Tongue (tissue), 2 donors: ENCODE data around the gene PELI1. TPM values are rescaled to one million over a fixed set of nuclear protein-coding genes. Genes with fewer than 3 reads are reported as not detected.

Experiments used
- DNase-seq: peaks from one replicate; pipeline ENCODE4 v3.0.0-alpha.2; 2015
- total RNA-seq: library from RNA; depleted of rRNA; stranded (reverse); fragments of >200 nt; gene quantifications from one replicate; pipeline ENCODE4 v1.2.3, GENCODE V29; 2014

Gene PELI1, protein sequence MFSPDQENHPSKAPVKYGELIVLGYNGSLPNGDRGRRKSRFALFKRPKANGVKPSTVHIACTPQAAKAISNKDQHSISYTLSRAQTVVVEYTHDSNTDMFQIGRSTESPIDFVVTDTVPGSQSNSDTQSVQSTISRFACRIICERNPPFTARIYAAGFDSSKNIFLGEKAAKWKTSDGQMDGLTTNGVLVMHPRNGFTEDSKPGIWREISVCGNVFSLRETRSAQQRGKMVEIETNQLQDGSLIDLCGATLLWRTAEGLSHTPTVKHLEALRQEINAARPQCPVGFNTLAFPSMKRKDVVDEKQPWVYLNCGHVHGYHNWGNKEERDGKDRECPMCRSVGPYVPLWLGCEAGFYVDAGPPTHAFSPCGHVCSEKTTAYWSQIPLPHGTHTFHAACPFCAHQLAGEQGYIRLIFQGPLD
- total RNA-seq, result 31.4 TPM

DNA sequence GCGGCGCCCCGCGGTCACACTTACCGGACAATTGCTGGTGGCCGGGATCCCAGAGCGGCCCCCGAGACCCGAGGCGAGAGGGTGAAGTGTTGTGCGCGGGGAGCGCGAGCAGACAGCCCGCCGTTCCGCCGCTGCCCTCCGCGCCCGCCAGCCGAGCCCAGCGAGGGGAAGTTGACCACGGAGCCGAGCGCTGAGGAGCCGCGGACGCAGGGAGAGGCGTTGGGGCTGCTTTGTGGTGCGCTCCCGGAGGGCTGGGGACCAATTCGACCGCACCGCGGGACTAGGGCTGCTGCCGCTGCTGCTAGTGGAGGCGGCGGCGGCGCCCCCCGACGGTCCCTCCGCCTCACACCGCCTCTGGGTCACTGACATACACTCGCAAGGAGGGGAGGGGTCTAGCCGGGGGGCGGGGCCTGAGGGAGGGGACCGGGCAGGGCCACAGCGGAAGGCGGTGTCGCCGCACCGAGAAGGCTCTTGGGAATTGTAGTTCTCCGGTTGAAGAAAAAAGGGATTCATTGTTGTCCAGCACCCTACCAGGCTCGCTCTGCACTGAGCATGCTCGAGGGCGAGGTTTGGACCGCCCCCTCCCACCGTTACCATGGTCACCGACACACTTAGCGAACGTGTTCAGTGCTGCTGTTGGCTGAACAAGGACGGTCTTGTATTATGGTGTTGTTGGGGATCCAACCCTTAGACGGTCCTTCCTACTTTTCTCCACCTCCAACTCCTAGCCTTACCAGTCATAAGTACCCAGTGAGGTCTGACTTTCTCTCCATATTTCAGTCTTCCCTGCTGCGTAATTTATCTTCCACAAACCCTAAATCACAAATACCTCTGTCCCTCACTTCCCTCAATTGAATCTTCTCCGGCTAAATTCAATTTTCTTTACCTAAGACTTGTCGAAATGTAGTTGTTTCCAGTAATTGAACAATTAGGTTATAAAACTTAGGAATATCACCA is at the start of gene PELI1:
Gene PELI1 (minus strand): TSS at position 364 of the 957 bp plus-strand sequence. CDS start 36,110 bp downstream, outside the sequence.
- DNase-seq, result peak; percentile 98

DNA sequence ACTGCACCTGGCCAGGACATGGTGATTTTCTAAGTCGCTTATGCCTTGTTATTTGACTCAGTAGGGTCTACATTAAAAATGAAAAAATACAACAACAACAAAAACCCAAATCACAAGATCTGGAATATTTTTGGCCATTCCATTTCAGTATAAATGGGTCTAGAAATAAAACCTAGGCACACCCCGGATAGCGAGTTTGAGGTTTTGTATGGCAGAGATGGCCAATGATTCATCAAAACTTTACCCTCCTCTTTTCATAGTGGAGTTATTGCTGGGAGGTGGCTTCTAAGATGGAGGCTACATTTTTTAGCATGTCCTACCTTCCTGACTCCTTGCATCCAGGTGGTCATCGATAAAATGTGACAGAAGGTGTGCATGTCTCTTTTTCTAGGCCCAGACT is 49.3 kb upstream of the PELI1 start:
- no peak for DNase-seq

DNA sequence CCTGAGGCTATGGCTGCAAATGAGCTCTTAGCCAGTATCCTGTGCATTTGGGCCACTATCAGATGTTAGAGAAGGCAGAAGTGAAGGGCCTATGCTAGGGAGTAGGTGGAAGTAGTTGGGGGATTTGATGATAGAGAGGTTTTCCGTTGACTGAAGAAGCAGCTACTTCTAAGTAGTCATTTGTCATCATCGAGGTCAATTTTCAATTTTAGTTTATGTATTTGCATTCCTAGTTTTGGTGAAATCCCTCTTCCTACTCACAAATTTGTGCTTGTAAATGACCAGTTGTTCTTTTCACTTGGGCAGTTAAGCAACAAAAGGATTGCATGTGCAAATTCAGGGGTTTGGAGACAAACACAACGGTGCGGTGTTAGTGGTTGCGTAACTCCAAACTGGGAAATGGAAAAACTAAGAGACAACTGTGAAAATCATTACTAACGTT is 48.5 kb upstream of the PELI1 start:
- DNase-seq, result no peak

DNA sequence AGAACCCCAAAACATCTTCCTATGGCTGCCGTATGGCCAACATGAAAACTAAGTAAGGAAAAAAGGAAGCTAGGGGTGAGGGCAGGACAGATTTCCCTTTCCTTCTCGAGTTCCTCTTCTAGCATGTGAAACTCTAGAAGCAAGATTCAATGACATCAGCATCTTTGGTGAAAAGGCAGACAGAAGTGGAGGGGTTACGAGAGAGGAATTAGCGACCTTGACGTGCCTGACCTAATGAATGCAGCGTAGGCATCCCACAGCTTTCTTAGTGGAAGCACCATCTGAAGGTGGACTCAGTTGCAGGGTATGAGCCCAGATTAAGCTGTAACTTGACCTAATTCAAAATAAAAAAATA is 47.9 kb upstream of the PELI1 start:
- no peak for DNase-seq

DNA sequence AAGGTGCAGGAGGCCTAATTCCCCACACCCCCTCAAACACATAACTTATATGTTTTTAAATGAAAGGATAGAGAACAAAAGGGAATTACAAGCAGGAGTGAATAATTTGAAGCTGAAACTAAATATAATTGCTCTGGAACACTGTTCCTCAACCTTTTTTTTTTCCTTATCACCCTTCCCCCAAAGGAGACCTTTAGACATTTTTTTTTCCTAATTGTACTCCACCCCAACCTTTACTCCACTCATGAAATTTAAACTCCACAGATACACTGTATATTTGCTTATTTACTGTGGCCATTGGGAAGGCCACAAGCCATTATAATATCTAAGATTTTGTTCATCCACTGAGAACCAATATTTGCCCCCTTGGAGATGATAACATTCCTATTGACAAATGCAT is 45.4 kb upstream of the PELI1 start:
- no peak for DNase-seq

DNA sequence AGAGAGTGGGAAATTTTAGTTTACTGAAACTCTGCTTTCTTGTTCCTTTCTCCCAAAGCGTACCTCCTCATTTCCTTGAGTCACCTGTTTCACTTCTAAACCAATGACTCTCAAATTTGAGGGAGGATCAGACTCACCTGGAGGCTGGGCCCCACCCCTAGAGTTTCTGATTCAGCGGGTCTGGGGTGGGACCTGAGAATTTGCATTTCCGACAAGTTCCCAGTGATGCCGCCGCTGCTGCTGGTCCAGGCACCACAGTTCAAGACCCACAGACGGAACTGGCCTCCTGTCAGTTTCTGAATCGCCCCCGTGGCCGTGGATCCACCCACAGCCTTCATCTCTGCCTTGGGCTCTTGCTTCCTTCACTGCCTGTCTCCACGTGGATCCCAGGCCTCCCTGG is 44.9 kb upstream of the PELI1 start:
- DNase-seq, result no peak

DNA sequence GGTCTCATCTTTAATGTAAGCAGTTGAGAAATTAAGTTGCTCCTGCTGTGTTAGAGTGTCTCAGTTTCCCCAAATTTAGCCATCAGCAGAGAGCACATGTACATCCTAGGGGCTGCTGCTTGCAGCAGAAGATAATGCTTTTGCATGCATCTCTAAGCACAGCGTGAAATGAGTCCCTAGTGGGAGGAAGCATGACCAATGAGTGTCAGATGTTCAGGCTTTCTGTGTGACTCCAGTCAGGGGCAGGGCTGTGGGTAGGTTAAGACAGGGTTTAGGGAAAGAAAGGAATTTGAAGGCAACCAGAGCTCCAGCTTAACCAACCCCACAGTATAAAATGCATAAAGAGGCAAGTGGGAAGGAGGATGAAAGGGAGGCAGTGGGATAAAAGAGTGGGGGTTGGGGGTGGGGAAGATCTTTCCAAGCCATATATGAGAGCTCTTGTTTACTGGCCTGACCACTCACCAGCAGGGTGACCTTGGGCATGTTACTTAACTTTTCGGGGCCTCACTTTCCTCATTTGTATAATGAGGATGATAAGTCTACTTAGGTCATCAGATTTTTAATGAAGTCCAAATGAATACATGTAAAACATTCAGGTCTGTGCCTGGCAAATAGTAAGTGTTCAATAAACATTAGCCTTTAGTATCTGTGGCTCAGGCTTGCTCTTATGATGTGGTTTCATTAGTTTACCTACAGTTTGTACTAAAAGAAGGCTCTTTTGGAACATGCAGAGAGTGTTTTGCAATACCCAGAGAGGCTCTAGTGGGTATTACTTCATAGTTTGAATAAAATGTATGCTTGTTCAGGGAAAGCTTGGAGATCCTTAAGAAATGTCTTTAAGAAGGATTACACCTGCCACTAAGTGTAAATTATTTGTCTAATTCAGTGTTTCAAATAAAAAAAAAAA is 42.7 kb upstream of the PELI1 start:
- DNase-seq, result peak; percentile 90

DNA sequence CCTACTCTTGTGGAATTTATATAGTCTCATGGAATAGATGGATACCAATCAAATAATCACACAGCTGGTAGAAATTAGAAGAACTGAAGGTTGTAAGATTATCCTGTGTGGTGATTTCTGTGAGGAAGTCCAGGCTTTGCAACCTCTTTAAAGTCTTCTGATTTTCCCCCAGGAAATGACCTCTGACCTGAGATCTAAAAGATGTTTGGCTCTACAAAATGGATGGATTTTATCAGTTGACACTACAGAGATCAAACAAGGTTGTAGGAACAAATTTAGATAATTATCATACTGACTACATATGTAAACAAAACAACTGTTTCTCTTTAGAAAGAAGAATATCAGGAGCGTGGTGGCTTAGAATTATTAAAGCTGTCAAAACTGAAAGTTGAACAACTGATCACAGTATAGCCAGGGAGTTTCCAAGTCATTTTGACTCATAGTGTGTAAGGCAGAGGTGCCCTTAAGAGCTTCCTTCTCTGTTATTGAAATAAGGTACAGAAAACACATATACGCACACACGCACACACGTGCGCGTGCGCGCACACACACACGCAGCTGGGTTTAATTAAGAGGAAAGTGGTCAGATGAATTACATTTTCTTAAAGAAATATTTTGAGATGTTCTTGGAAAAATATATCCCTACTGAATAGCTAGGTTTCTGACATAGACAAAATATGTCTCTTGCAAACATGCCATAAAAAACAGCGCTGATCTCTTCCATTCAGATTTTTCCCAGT is 35.5 kb upstream of the PELI1 start:
- DNase-seq, result peak; percentile 45

DNA sequence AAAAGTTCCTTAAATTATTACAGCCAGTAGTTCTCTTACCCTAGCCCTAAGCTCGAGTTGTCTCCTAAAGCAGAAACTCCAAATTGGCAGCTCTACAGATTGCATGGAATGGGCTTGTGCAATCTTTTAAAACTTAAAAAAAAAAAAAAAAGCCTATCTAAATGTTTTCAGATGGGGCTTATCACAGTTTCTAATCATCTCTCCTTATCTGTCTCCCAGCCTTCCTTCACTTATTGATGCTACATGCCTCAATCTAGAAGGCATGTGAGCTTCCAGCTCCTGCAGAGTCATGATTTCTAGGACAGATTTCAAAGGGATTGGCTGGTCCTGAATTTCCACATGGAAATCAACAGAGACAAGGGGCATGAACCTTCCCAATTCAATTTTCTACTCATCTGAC is 33.1 kb upstream of the PELI1 start:
- no peak for DNase-seq

DNA sequence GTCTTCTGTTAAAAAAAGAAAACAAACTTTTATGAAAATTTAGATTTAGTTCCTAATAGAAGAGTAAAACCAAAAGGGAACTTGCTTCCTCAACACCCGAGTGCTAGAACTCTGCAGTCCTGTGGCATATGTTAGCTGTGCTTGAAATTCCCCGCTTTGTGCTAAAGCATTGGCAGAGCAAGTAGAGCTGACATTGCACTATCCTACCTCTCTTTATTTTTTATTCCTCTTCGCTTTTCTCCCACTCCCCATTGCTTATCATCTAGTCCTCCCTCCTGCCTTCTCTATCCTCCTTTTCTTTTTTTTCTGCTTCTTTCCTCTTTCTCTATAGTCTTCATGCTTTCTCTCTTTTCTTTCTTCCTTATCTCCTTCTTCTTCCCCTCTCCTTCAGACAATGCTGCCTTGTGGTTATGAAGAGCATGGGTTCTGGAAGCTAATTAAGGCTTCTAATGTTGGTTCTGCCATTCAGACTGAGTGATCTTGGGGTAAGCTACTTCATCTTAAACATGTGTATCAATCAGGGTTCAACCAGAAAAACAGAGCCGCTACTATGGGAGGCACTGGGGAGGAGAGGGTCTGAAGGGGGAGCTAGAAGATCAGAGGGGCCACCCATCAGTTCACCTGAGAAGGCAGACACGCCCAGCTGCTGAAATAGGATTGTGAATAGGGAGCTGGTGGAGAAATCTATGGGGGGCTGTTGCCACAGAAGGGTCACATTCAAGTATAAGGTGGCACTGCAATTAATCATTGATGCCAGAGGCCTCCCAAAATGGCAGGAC is 31.4 kb upstream of the PELI1 start:
- DNase-seq, result no peak

DNA sequence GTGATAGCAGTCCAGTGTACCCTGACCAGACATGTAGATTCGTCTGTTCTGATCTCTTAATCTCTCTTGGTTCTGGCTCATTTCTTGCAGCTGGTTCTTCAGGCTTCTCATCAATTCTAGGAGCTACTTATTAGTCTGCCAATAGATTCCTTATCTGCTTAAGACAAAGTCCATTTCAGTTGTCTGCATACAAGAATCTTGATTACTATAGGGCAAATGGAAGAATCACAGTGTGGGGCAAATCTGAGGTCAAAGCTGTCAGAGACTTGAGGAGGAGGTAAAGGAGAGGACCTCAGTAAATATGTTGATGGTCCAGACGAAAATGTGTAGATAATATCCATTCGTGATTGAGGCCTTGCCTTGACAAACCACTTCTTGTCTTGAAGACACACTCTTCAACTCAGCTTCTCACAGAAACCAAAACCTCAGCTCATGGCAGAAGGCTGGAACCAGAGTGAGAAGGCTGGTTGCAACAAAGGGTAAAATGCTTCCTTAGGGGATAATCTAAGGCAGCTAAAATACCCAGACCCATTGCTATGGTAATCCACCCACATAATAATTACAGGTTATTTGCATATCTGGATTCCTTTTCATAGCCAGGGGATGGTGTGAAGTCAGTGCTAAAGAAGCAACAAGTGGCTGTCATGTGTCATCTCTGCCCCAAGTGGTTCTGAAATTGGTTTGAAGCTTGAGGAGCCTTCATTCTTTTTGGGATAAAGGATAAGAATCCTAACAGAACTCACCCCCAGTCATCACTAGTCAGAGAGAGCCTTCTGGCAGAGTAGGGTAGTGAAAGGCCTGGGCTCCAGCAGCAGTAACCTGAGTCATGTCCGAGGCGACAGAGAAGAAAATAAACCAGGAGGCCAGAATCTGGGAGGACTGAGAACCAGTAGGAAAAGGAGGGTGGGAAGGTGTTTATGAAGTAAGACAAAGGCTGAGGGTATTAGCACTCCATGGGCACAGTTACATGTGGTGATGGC is 29.2 kb upstream of the PELI1 start:
- DNase-seq, result no peak

DNA sequence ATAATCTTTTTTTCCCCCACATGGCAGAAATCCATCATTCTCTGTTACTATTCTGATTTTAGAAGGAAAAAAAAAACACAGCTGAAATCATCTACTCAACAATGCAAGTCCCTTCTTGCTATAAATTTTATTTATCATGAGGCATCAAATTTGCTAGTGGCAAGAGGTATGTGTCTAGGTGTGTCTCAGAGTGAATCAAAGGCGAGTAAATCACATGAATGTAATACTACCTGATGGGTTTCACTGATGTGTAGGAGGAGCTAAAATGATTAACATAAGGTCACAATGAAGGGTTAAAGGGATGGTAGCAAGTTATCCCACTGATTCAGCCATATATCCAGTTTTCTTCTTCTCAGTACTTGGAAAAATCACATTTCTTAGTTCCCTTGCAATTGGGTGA is 24.5 kb upstream of the PELI1 start:
- no peak for DNase-seq

DNA sequence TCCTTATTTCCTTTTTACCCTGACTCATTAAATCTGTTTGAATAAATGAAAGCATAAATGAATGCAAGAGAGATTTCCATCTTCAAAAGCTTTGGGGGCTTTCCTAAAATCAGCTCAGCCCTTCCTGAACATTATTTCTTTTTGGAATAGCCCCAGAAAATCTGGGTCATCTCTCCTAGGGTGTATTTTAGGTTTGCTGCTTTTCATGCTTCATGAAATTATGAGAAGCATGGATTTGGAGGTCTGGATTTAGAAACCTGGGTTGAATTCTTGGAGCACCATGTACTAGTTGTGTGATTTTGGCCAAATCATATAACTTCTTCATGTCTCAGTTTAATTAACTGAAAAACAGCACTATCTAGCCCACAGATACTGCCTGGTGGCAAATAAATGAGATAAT is 24.0 kb upstream of the PELI1 start:
- DNase-seq, result no peak

DNA sequence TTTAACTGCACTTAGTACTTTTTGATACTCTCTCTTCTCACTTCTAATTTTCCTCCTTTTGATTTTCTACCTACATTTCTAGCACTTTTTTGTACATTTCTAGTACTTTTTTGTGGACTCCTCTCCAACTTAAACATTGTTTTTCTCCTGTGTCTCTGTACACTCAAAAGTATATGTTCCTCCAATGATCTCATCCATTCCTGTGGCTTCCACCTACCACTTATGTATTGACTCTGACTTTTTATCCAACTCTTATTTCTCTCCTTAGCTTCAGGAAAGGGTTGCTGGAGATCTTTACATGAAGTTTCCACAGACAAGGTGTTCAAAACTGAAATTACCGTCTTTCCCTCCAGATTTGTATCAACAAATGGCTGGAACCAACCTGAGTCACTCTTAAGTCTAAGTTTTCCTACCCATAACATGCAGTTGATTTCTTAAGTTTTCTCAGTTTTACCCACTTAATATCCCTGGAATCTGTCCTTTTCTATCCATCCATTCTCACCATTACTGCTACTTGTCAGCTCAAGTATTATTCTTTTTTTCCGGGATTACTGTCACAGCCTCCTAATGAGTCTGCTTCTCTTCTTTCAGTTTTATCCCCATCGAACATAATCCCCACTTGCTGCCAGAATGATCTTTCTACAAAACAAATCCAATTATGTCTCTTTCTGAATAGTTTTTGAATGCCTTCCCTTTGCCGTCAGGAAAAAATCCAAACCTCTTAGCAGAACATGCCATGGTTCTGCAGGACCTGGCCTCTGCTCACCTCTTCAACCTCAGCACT is 22.6 kb upstream of the PELI1 start:
- no peak for DNase-seq

DNA sequence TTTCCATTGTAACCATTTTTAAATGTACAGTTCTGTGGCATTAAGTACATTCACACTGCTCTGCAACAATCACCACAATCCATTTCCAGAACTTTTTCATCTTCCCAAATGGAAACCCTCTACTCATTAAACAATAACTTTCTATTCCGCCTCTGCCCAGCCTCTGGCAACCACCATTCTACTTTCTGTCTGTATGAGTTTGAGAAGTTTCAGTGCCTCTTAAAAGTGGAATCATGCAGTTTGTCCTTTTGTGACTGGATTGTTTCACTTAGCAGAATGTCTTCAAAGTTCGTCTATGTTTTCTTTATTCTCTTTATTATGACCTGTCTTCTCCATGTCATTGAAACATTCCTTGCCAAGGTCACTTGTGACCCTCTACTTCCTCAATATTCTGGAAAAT is 22.0 kb upstream of the PELI1 start:
- no peak for DNase-seq

DNA sequence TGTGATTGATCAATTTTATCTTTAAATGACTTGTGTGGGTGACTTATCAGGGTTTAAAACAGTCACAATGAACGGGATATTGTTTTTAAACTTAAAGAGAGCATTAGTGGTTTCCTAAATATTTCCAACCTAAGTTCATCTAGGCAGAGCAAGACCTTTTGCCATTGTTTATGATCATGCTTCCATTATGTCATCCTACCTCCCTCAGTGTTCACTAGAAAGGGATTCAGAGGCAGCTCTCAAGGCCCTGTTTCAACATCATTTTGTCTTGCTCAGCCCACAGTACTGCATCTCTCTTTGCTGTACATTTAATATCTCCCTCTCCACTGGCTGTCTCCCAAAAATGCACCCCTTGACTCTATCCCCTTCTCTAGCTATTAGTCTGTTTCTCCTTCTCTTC is 21.5 kb upstream of the PELI1 start:
- DNase-seq, result no peak

DNA sequence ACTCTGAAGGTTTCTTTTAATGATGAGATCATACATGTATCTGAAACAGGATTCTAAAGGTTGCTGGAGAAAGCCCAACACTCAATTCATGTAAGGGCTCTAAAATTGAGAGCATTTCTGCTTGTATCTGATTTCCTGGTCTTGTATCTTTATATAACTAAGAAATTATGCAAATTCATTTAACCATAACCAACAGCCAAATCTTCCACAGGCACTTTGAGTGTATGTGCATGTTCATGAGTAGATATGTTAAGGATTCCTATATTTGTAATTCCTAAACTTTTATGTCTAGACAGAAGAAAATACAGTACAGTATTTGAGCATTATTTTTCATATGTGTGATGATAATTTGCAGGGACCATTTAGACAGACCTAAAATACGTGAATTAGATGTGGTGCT is 20.4 kb upstream of the PELI1 start:
- DNase-seq, result no peak

DNA sequence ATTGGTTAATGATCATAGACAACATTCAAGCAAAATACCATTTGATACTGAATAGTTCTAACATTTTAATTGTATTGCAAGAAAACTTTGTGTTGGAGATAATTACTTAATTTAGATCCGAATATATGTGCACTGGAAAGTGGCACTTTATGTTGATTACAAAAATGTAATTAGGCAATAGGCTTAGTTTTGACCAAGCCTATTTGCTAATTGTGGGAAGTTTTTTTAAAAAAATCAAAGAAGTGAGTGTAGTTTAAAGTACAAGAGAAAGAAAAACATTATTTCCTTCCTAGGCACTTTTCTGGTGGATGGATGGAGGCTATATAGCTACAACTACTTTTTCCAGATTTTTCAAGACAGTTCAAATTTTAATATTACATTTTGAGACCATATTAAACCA is 18.3 kb upstream of the PELI1 start:
- DNase-seq, result no peak

DNA sequence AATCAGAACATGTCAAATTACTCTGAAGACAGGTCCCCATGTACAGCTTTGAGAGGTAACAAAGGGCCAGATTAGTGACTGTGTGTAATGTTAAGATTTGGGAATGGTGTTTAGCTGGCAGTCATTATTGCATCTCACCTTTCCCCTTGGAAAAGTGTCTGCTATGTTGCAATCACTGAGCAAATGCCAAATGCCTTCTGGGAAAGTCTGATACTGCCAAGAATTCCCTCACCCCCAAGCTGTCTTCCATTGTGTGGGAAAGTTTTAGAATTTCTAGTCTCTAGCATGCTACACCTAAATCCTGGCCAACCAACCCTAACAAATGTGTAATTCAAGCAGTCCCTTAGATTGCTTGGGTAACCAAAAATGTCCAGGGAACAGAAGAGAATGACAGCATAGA is 13.6 kb upstream of the PELI1 start:
- no peak for DNase-seq
